Common myeloid progenitor, CD34-positive (primary cell): ENCODE measurements around the gene MGAT5B.

Experiments
- CTCF ChIA-PET: fragments of 350-600 bp; sonication (Branson Sonifier 250); formaldehyde crosslinking; loops from one replicate; lab custom pipeline; 2021; ENCODE audit warnings: antibody characterized with exemption; lab: Charles Lee
- POLR2A ChIA-PET: fragments of 350-600 bp; sonication (Branson Sonifier 250); formaldehyde crosslinking; loops from one replicate; lab custom pipeline; 2021; ENCODE audit warnings: antibody characterized with exemption; lab: Charles Lee
- DNase-seq, 3 donors: peaks; one replicate each; pipeline versions ENCODE4 v3.0.0 to v3.0.0-alpha.2; 2013
- H3K27ac ChIP-seq, 2 experiments: 1 replicate in 1 of 2; 2 replicates in 1 of 2; pipeline ENCODE4 v1.7.0; 2013; ENCODE audit warnings: inconsistent platforms in 2 of 2, low read length in 2 of 2, mild to moderate bottlenecking in 2 of 2, low read depth in 1 of 2, moderate library complexity in 1 of 2; ENCODE audit not compliant: severe bottlenecking in 2 of 2, insufficient read depth in 1 of 2, poor library complexity in 1 of 2
- H3K27me3 ChIP-seq, 5 experiments: replicated peaks in 2 of 5; 1 replicate in 3 of 5; 2 replicates in 2 of 5; pipeline versions ENCODE4 v1.6.1 to v1.7.0; 2013; ENCODE audit warnings: low read length in 4 of 5, mild to moderate bottlenecking in 2 of 5, moderate library complexity in 2 of 5, inconsistent platforms in 1 of 5; ENCODE audit not compliant: insufficient read depth in 5 of 5, control insufficient read depth in 4 of 5
- H3K36me3 ChIP-seq, 4 experiments: 1 replicate in 2 of 4; 2 replicates in 2 of 4; pipeline versions ENCODE4 v1.6.1 to v1.7.0; 2013; ENCODE audit warnings: low read length in 3 of 4, control low read depth in 1 of 4, mild to moderate bottlenecking in 1 of 4; ENCODE audit not compliant: control insufficient read depth in 4 of 4, insufficient read depth in 4 of 4
- H3K4me1 ChIP-seq, 4 experiments: 1 replicate in 3 of 4; 2 replicates in 1 of 4; pipeline versions ENCODE4 v1.6.1 to v1.7.1; 2013; ENCODE audit warnings: low read length in 3 of 4, mild to moderate bottlenecking in 3 of 4, control low read depth in 1 of 4, inconsistent platforms in 1 of 4, moderate library complexity in 1 of 4; ENCODE audit not compliant: control insufficient read depth in 4 of 4, insufficient read depth in 4 of 4; ENCODE audit errors: control extremely low read depth in 1 of 4
- H3K4me3 ChIP-seq, 7 experiments: 1 replicate in 4 of 7; 2 replicates in 3 of 7; pipeline versions ENCODE4 v1.5.1 to v1.7.0; 2013; ENCODE audit warnings: mild to moderate bottlenecking in 7 of 7, low read length in 6 of 7, moderate library complexity in 6 of 7, inconsistent platforms in 2 of 7, low read depth in 2 of 7, control low read depth in 1 of 7; ENCODE audit not compliant: insufficient read depth in 4 of 7, control insufficient read depth in 1 of 7; ENCODE audit errors: extremely low read depth in 1 of 7
- H3K9me3 ChIP-seq, 5 experiments: 1 replicate in 4 of 5; 2 replicates in 1 of 5; pipeline versions ENCODE4 v1.6.1 to v1.7.1; 2013; ENCODE audit warnings: low read length in 4 of 5, mild to moderate bottlenecking in 2 of 5, inconsistent platforms in 1 of 5, low read depth in 1 of 5, moderate library complexity in 1 of 5; ENCODE audit not compliant: control insufficient read depth in 4 of 5, insufficient read depth in 2 of 5; ENCODE audit errors: control extremely low read depth in 1 of 5
- WGBS: methylation state at CpG from one replicate; pipeline ENCODE4 v1.1.5; 2013; ENCODE audit not compliant: insufficient coverage; 5-methylcytosine and 5-hydroxymethylcytosine counted together

Gene MGAT5B

GRCh38 chr17:76995387-76996105 lies 127.3 kb downstream of the MGAT5B start:
- H3K36me3 ChIP-seq: no peaks in the 10 kb centered on the region
- no peak overlapping the region for H3K4me3 ChIP-seq
- H3K9me3 ChIP-seq: no peaks in the 10 kb centered on the region
- POLR2A ChIA-PET: no interaction called here
- DNase-seq: no peak
- H3K4me1 ChIP-seq: peaks cover 14 to 55% (median 53%) of the 10 kb centered on the region in 4 experiments
- CTCF ChIA-PET: interaction anchor here (0.7 to 1.0 kb wide), 2 partner anchors 12 to 71 kb away, joined by 3 to 4 read pairs; no protein-coding TSS in a partner anchor
- H3K27ac ChIP-seq: no peak overlapping the region
- WGBS: 87% methylated on average over 11 of the region's 11 CpGs
- no peaks in the 10 kb centered on the region for H3K27me3 ChIP-seq

GRCh38 chr17:76996741-76997694 lies 128.8 kb downstream of the MGAT5B start:
- CTCF ChIA-PET: no interaction called here
- peak in 2 of 3 donors; percentile 25 to 31 for DNase-seq
- 89% methylated on average over 15 of the region's 16 CpGs for WGBS
- H3K27me3 ChIP-seq: no peaks in the 10 kb centered on the region
- H3K9me3 ChIP-seq: no peaks in the 10 kb centered on the region
- peaks cover 14 to 55% (median 53%) of the 10 kb centered on the region in 4 experiments for H3K4me1 ChIP-seq
- H3K36me3 ChIP-seq: no peaks in the 10 kb centered on the region
- H3K27ac ChIP-seq: no peak overlapping the region
- H3K4me3 ChIP-seq: no peak overlapping the region
- POLR2A ChIA-PET: no interaction called here

- H3K4me1 ChIP-seq: peaks cover 14 to 58% (median 53%) of the 10 kb centered on the region in 4 experiments
- POLR2A ChIA-PET: no interaction called here
- WGBS: under 1% methylated on average over 16 of the region's 16 CpGs
- H3K27ac ChIP-seq: peak overlapping the region; percentile 29 to 65
- DNase-seq: peak; percentile 74 to 95 (median 93)
- H3K27me3 ChIP-seq: no peaks in the 10 kb centered on the region
- H3K9me3 ChIP-seq: no peaks in the 10 kb centered on the region
- no peaks in the 10 kb centered on the region for H3K36me3 ChIP-seq
- peak overlapping the region in 6 of 7 experiments; percentile 3 to 53 (median 20) for H3K4me3 ChIP-seq
- CTCF ChIA-PET: interaction anchor here (1.1 kb wide), 1 partner anchor 9 kb away, joined by 3 read pairs; no protein-coding TSS in a partner anchor
These were observed 129.9 kb downstream of the MGAT5B start for GRCh38 chr17:76997981-76998531.

- H3K4me3 ChIP-seq: peak overlapping the region in 5 of 7 experiments; percentile 3 to 53 (median 34)
- H3K27me3 ChIP-seq: no peaks in the 10 kb centered on the region
- 94% methylated on average over 8 of the region's 8 CpGs for WGBS
- ChIA-PET POLR2A (no interaction called here), CTCF (interaction anchor here (0.7 to 1.1 kb wide), 2 partner anchors 10 to 58 kb away, joined by 3 to 4 read pairs; no protein-coding TSS in a partner anchor)
- peaks cover 14 to 58% (median 53%) of the 10 kb centered on the region in 4 experiments for H3K4me1 ChIP-seq
- DNase-seq: no peak
- peak overlapping the region; percentile 29 to 65 for H3K27ac ChIP-seq
- H3K36me3 ChIP-seq: no peaks in the 10 kb centered on the region
- no peaks in the 10 kb centered on the region for H3K9me3 ChIP-seq
These were observed 130.6 kb downstream of the MGAT5B start for GRCh38 chr17:76998839-76999238.
